ENCODE measurements around the gene CDH23. TPM values are rescaled to one million over a fixed set of nuclear protein-coding genes. Genes with fewer than 3 reads are reported as not detected.

The CDH23 gene
- total RNA-seq, 2 donors from 2014 or later = 28.5 to 58.7 TPM

- no peak for TF ChIP-seq POLR2A (IDR thresholded peaks at IDR 0.05)
- TF ChIP-seq CTCF (IDR thresholded peaks at IDR 0.05) = no peak
- H3K4me1 ChIP-seq = peaks cover 87% of the 10 kb centered on the region
- ATAC-seq = no peak
- H3K27me3 ChIP-seq = no peaks in the 10 kb centered on the region
- H3K36me3 ChIP-seq (replicated peaks in 1 of 2; ENCODE audit: insufficient read depth in 1 of 2, low read depth in 2 of 2) = no peaks in the 10 kb centered on the region
- intact Hi-C loops (cut with DNase I) = no loop called here
- 35 to 49% methylated on average over 2 of the region's 2 CpGs for WGBS, 2 donors
- H3K27ac ChIP-seq = peak overlapping the region in 1 of 4 donors; percentile 26
- no peak overlapping the region for H3K4me3 ChIP-seq
- H3K9me3 ChIP-seq = no peaks in the 10 kb centered on the region
- DNase-seq = no peak
Measured at GRCh38 chr10:71842422-71842821, 445.7 kb downstream of the CDH23 start.

- Histone ChIP-seq H3K27ac (peak overlapping the region in 1 of 4 donors; percentile 30), H3K27me3 (no peaks in the 10 kb centered on the region), H3K4me1 (peaks cover 87% of the 10 kb centered on the region), H3K4me3 (no peak overlapping the region), H3K9me3 (no peaks in the 10 kb centered on the region), H3K36me3 (replicated peaks in 1 of 2; ENCODE audit: insufficient read depth in 1 of 2, low read depth in 2 of 2) (no peaks in the 10 kb centered on the region)
- ATAC-seq (no peak), DNase-seq (peak in 1 of 4 donors; percentile 49)
- intact Hi-C loops (cut with DNase I) = no loop called here
- 57 to 58% methylated on average over 14 of the region's 14 CpGs for WGBS, 2 donors
- TF ChIP-seq POLR2A (IDR thresholded peaks at IDR 0.05) (no peak), CTCF (IDR thresholded peaks at IDR 0.05) (no peak)
Measured at GRCh38 chr10:71842856-71843686, 446.4 kb downstream of the CDH23 start.

- Histone ChIP-seq H3K9me3 (no peaks in the 10 kb centered on the region), H3K4me1 (peaks cover 90% of the 10 kb centered on the region), H3K36me3 (replicated peaks in 1 of 2; ENCODE audit: insufficient read depth in 1 of 2, low read depth in 2 of 2) (no peaks in the 10 kb centered on the region), H3K27ac (peak overlapping the region in 1 of 4 donors; percentile 67), H3K4me3 (no peak overlapping the region), H3K27me3 (no peaks in the 10 kb centered on the region)
- intact Hi-C loops (cut with DNase I) = no loop called here
- WGBS, 2 donors = 41 to 52% methylated on average over 2 of the region's 2 CpGs
- no peak for ATAC-seq
- DNase-seq = no peak
- TF ChIP-seq CTCF (IDR thresholded peaks at IDR 0.05) (no peak), POLR2A (IDR thresholded peaks at IDR 0.05) (no peak)
Measured at GRCh38 chr10:71844084-71844483, 447.4 kb downstream of the CDH23 start.

- Histone ChIP-seq H3K36me3 (replicated peaks in 1 of 2; ENCODE audit: insufficient read depth in 1 of 2, low read depth in 2 of 2) (no peaks in the 10 kb centered on the region), H3K9me3 (no peaks in the 10 kb centered on the region), H3K4me1 (peaks cover 94% of the 10 kb centered on the region), H3K4me3 (no peak overlapping the region), H3K27ac (peak overlapping the region in 3 of 4 donors; percentile 59 to 67 (median 64)), H3K27me3 (no peaks in the 10 kb centered on the region)
- no peak for DNase-seq
- ATAC-seq = no peak
- 72 to 87% methylated on average over 2 of the region's 2 CpGs for WGBS, 2 donors
- intact Hi-C loops (cut with DNase I) = no loop called here
- TF ChIP-seq POLR2A (IDR thresholded peaks at IDR 0.05) (no peak), CTCF (IDR thresholded peaks at IDR 0.05) (no peak)
Measured at GRCh38 chr10:71844695-71845094, 448.0 kb downstream of the CDH23 start.
